GM21825 (cell line): ENCODE measurements around the gene SMIM26.
A peak's percentile ranks its signal among the peaks of the same experiment; 100 is the strongest.

Experiments used
- ATAC-seq: cut with Tn5 transposase; IDR thresholded peaks from one replicate; pipeline ENCODE4 v1.9.1; 2021; ENCODE audit warnings: mild to moderate bottlenecking, moderate library complexity; ENCODE audit not compliant: unreplicated experiment

SMIM26 gene

DNA sequence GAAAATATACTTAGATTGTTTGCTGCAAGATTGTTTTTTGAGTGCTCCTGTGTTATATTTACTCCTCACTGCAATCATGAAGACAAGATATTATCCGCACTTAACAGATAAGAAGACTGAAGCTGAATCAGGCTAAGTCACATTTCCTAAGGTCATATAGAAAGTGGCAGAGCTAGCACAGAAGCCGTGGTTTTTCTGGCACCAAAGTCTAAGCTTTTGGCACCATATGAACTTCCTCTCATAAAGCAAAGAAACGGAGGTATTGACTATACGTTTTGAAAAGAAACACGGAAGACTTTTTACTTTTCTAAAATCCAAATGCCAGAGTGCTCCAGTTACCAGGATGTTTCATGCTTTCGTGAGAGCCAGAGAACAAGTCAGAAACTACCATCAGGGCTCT lies 11.3 kb downstream of the SMIM26 start:
- ATAC-seq = no peak

DNA sequence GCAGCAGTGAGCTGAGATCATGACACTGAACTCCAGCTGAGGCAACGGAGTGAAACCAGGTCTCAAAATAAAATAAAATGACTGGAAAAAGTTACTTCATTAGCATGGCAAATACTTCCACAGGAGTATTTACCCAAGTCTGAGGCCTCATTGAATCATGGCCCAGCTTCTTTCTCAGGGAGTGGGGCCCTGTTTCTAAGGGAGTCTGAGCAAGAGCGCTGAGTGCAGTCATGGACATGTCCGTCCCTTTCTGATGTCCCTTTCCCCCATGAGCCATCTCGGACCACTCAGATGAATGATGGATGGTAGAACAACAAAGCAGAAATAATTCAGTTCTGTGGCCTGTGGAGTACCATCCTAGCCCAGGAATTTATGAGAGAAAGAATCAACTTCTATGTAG lies 12.8 kb downstream of the SMIM26 start:
- no peak for ATAC-seq

DNA sequence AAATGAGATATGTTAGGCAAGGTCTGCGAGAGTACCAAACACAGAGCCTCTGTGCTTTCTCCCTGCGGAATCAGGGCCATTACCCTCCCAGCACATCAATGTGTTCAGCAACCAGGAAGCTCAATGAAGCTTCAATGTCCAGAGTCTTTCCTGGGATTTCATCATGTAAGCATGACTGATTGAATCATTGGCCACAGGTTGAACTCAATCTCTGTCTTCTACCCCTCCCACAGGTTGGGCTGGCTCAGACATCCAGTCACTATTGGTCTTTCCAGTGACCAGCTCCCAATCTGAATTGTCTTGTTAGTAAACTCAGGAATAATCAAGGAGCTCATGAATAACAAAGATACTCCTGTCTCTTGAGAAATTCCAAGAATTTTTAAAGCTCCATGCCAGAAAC lies 17.9 kb downstream of the SMIM26 start:
- ATAC-seq = no peak

DNA sequence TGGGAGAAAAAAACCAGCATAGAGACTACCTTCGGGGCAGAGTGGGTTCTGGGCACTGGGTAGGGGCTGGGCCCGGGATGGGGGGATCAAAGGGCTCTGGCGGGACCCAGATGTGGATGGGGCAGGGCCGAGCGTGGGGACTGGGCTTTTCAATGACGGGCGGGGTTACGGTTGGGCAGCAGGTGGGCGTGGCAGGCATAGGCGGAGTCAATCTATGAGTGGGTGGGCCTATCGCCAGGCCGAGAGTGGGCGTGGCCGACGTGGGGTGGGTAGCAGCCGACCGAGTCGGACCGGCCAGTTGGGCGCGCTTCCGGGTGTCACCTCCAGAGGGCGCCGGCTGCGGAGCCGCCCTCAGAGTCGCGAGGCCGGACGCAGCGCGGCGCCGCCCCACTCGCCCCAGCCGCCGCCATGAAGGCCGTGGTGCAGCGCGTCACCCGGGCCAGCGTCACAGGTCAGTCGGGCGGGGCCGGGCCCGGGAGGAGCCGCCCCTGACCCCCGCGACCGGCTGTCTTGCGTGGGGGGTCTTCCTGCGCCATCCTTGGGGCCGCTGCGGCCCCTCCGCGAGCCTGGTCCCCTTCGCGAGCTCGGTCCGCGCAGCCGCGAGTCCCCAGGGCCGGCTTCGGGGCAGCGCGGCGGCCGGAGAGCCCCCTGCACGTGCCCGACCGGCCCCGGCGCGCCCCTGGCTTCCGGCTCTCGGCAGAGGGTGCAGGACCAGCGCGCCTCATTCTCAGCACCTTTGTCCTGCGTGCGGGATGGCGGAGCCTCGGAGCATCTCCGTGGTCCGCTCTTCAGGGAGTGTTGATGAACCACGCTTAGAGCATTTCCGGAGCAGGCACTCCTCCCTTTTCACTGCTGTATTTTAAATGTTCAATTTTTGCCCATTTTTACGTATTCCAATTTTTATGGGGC lies 20.7 kb downstream of the SMIM26 start, which contains the start of gene DTD1:
TSS of gene DTD1 (plus strand) at position 390 of the 909 bp plus-strand sequence. CDS start at position 409, 19 bp downstream.
- peak; percentile 89 for ATAC-seq

DNA sequence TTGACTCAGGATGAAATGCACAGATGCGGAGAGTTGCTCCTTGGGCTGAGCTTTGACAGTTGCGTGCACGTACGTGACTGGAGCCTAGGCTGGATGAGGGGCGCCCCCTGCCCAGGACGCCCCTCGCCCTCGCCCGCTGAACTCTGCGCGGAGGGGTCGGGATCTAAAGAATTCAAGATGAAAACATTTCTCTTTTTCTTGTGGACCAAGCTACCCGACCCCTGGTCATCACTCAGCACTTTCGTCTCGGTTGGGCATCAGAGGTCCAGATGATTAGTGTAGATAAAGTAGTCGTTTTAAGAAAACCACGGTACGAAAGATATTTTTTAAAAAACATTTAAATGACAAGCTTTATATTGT lies 21.3 kb downstream of the SMIM26 start:
- ATAC-seq = peak; percentile 4

DNA sequence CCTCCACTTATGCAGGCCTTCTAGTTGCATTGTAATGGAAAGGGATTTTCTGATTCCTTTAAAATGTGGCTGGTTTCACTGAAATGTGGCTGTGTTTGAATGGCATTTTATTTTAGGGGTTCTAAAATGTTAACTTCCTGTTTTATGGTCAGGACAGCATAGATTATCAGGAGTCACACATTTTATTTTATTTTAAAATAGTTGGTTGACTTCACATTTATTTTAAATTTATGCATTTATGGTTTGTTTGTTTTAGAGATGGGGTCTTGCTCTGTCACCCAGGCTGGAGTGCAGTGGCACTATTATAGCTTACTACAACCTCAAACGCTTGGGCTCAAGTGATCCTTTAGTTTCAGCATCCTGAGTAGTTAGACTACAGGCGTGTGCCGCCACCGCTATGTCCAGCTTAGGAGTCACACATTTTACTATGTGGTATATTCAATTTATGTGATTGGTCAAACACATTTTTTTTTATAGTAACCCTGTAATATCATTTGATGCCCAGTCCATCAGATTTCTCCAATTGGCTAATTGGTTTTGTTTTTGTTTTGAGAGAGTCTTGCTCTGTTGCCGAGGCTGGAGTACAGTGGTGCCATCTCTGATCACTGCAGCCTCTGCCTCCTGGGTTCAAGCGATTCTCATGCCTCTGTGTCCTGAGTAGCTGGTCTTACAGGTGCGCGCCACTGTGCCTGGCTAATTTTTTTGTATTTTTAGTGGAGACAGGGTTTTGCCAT lies 22.9 kb downstream of the SMIM26 start:
- ATAC-seq = no peak

DNA sequence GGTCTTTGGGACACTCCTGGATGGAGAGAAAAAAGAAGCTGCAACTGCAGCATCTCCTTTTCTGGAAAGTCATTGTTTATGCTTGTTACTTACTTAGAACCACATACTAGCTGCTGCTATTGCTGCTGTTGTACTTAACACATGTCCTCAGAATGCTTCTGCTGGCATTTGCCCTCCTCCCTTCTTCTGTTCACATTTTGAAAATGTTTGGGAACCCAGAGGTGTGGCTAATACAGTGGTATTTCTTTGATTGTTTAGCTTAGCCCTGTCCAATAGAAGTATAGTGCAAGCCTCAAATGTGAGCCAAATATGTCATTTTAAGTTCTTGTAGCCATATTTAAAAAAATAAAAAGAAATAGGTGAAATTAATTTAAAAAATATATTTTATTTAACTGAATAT lies 29.0 kb downstream of the SMIM26 start:
- ATAC-seq = no peak

DNA sequence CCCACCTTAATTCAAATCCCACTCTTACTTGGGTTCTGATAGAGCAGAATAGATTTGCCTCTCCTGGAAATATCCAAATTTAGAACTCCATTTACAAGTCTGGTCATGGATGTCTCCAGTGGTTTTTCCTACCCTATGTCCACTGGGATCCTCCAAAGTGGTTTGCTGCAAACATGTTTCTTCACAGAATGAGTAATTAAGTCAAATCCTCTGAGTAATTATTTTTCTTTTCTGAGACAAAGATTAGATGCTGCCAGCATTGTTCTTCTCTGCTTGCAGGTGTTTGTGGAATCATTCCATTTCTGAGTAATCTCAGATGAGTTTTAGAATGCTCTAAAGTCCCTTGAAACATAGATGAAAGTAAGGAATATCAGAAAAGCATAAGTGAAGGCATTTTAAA lies 42.5 kb downstream of the SMIM26 start:
- ATAC-seq = no peak

DNA sequence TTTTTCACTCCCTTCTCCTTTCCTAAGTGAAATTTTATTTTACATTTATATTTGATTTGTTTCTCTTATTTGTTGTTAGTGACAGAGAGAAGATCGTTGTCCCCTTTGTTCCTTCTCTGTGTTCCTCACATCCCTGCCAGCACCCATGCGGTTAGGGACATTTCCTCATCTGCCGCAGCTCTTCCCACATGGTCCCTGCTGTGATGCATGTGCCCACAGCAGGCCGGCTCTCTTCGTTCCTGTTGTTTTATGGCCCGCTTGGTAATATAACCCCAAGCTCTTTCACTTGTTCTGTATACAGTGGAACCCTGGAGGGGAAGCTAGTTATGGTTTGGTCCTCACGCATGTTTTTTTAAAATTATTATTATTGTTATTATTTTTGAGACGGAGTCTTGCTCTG lies 44.3 kb downstream of the SMIM26 start:
- no peak for ATAC-seq

DNA sequence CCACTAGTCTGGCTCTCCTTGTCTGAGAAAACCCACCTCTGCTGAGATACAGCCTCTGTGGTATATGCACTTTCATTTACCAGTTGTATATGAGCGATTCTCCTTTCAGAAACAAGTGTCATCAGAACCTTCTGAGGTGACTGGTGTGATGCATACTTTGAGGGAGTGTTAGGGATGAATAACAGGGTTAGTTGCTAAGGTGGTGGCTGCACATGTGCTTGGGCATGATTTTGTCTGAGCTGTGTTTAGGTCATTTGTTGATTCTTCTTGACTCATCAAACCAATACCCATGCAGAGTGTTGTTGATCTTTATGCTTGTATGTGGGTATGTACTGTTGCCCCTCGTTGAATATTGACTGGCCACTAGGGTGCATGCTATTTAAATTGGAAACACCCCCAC lies 46.3 kb downstream of the SMIM26 start:
- no peak for ATAC-seq

DNA sequence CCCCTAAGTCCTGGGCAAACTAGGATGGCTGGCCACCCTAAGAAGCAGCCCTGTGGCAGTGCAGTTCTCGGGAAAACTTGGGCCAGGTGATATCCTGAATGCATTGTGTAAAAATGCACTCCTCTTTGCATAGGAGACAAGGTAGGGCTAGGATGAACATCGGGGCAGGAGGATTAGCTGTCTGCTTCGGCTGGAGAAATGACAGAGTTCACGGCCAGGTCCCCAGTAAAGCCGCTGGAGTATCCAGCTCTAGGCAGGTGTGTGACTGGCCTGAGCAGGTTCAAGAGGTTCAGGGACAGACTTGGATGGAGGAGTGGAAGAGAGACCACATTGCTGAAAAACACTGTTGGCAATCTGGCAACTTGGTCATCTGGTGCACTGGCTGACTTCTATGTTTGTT lies 47.0 kb downstream of the SMIM26 start:
- no peak for ATAC-seq

DNA sequence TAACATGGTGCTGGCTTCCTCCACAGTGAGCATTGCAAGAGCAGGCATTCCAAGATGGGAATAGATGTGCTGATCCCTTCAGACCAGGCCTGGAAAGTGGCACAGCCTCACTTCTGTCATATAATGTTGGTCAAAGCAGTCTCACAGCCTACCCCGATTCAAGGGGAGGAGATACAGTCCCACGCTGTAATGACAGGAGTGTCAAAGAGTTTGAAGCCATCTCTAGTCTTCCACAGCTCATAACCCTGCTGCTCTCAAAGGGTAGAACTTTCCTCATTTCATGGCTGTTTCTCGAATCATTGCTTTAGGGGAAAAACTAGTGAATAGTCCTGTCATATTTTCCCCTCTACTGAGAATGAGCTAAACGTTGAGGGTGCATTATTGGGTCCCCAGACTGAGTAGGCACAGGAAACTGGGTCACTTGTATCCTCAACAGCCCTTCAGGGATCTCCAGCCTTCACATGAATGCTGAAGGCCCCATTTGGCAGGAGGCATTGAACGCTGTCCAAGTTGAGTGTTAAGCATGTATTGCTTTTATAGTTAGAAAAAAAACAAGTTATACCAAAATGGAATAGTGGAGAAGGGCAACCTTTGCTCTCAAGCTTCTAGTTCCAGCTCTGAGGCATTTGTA lies 47.9 kb downstream of the SMIM26 start:
- ATAC-seq = no peak
